D721Med (cell line): ENCODE results near the gene PLEKHO2.

ENCODE experiments used
- DNase-seq: peaks from one replicate; pipeline ENCODE4 v3.0.0; 2011; ENCODE audit warnings: low spot score; ENCODE audit not compliant: insufficient read length
- FAIRE-seq: peaks from 2 replicates; lab custom pipeline; 2011; peaks lifted over from hg19 to GRCh38; lab: Jason Lieb, UNC
- TF ChIP-seq, protein P1 (sequence below): IDR thresholded peaks from 2 replicates; pipeline ENCODE4 v1.5.1; 2012; ENCODE audit warnings: mild to moderate bottlenecking, control low read depth; ENCODE audit not compliant: insufficient read depth; ENCODE audit errors: missing control alignments

PLEKHO2 gene

GRCh38 chr15:64865126-64865997, 23.6 kb downstream of the PLEKHO2 start:
- TF ChIP-seq, protein P1, sequence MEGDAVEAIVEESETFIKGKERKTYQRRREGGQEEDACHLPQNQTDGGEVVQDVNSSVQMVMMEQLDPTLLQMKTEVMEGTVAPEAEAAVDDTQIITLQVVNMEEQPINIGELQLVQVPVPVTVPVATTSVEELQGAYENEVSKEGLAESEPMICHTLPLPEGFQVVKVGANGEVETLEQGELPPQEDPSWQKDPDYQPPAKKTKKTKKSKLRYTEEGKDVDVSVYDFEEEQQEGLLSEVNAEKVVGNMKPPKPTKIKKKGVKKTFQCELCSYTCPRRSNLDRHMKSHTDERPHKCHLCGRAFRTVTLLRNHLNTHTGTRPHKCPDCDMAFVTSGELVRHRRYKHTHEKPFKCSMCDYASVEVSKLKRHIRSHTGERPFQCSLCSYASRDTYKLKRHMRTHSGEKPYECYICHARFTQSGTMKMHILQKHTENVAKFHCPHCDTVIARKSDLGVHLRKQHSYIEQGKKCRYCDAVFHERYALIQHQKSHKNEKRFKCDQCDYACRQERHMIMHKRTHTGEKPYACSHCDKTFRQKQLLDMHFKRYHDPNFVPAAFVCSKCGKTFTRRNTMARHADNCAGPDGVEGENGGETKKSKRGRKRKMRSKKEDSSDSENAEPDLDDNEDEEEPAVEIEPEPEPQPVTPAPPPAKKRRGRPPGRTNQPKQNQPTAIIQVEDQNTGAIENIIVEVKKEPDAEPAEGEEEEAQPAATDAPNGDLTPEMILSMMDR = no peak

DNA sequence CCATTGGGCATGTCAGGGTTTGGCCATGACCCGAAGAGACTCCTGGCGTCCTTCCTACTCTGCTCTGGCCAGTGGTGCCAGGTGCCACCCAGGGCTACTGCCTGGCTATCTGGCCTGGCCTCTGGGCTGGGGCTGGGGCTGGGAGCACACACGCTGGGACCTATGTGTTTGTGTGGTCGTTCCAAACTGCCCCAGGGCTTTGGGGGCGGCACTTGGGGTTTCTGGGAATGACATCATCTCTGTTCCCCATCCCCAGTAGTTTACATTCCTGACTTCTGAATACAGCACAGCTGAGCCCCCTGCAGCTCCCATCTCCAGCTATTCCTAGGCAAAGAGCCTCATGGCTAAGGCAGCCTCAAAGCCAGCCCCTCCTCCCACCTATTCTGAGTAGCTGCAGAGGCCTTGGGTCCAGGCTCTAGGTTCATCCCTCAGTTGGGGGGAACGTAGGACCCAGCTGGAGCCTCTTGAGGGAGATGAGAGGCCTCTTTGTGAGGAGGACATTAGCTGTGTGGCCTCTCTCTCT, 24.3 kb downstream of the PLEKHO2 start:
- no peak for FAIRE-seq
- DNase-seq = no peak
- TF ChIP-seq, protein P1 = no peak

More at GRCh38 chr15:64865126-64865997, 23.6 kb downstream of the PLEKHO2 start:
- FAIRE-seq = no peak
- no peak for DNase-seq

DNA sequence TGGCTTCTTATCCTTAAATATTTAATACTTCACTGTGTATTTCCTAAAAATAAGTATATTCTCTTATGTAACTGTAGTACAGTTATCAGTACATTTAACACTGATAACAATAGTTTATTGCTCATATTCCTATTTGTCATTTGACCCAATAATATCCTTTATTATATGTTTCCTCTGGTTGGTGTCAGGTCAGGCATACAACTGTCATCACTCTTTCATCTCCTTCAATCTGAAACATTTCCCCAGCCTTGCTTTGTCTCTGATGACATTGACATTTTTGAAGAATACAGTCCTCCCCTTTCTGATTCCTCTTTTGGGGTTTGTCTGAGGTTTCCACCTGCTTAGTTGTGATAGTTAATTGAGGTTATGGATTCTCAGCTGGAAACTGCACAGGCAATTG, 27.8 kb downstream of the PLEKHO2 start:
- DNase-seq = no peak
- FAIRE-seq = no peak
- TF ChIP-seq, protein P1 = no peak

DNA sequence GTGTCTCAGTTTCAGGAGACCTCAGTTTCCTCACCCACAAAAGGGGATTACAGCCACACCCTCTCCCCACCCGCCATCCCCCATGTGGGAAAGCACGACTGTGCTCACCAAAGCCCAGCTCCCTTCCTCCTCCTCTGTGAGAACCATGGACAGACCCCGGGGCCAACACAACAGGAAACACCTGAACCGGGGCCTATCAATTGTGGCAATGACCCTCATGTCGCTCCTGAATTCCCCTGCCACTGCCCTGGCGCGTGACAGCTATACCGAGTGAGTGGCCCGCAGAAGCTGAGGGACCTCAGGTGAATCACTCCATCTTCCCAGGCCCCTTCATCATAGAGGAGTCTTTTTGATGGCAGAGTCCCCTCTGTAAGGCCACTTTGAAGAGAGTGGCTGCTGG, 28.6 kb downstream of the PLEKHO2 start:
- no peak for FAIRE-seq

DNA sequence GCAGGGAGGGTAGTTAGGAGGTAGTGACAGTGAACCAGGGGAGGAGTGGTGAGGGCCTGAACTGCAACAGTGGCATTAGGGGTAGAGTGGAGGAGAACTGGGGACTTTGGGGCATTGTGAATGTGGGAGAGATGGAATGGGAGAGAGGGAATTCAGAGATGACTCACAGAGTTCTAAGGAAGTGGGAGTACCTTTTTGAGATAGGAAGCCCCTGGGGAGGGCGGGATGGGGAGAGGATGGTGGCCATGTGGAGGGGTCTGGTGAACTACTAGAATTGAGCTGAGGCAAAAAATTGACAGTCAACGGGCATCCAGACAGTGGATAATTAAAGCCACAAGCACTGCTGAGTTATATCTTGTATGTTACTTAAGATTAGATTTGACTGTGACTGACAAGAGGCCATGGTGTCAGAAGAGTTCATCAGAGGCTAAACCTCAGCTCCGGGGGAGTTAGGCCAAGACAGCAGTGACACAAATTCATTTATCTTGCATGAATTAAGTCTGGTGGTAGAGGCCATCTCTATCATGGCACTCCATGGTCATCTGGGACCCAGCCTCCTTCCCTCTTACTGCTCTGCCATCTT, 34.0 kb downstream of the PLEKHO2 start:
- TF ChIP-seq, protein P1 = no peak
- DNase-seq (no peak), FAIRE-seq (no peak)

More for the DNA sequence above, 28.6 kb downstream of the PLEKHO2 start:
- TF ChIP-seq, protein P1 = no peak
- DNase-seq = no peak

GRCh38 chr15:64877435-64877834, 35.7 kb downstream of the PLEKHO2 start:
- FAIRE-seq (no peak), DNase-seq (no peak)
- TF ChIP-seq, protein P1 = no peak
